Nephron progenitor cell (in vitro differentiated cells): ENCODE results near the gene ARID1B.
A peak's percentile ranks its signal among the peaks of the same experiment; 100 is the strongest.

Experiments
- DNase-seq: peaks from one replicate; pipeline ENCODE4 v3.0.0; 2021
- H3K27ac Mint-ChIP-seq: 2 replicates; pipeline ENCODE4 v1.8.0; 2021; ENCODE audit warnings: mild to moderate bottlenecking, moderate library complexity, mixed read lengths
- H3K27me3 Mint-ChIP-seq: 2 replicates; pipeline ENCODE4 v1.8.0; 2021; ENCODE audit warnings: mild to moderate bottlenecking, low read depth, mixed read lengths; ENCODE audit not compliant: poor library complexity
- H3K36me3 Mint-ChIP-seq: 2 replicates; pipeline ENCODE4 v1.8.0; 2021; ENCODE audit warnings: low read depth, mixed read lengths
- H3K4me1 Mint-ChIP-seq: 2 replicates; pipeline ENCODE4 v1.8.0; 2021; ENCODE audit warnings: mixed read lengths
- H3K4me3 Mint-ChIP-seq: 2 replicates; pipeline ENCODE4 v1.8.0; 2021; ENCODE audit warnings: mild to moderate bottlenecking, moderate library complexity, mixed read lengths
- H3K9me3 Mint-ChIP-seq: 2 replicates; pipeline ENCODE4 v1.8.0; 2021; ENCODE audit warnings: mild to moderate bottlenecking, moderate library complexity, mixed read lengths
- TF ChIP-seq, protein P1 (sequence below): fragments of 200-600 bp; sonication (generic); IDR thresholded peaks from 2 replicates; pipeline ENCODE4 v1.5.0; 2021; ENCODE audit warnings: antibody characterized with exemption

The ARID1B gene

DNA sequence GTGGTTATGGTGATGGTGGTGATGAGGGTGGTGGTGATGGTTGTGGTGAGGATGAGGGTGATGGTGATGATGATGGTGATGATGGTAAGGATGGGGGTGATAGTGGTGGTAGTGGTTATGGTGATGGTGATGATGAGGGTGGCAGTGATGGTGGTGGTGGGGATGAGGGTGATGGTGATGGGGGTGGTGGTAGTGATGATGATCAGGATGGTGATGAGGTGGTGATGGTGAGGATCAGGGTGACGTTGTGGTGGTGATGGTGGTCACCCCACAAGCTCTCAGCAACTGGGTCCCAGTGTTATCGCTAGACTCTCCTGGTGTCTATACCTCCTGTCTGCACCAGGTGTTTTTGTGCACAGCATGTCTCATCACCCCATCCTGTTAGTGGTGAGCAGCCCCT is 461.2 kb downstream of the ARID1B start:
- H3K9me3 Mint-ChIP-seq: peaks cover 7% of the 10 kb centered on the region
- H3K36me3 Mint-ChIP-seq: no peaks in the 10 kb centered on the region
- TF ChIP-seq, protein P1, sequence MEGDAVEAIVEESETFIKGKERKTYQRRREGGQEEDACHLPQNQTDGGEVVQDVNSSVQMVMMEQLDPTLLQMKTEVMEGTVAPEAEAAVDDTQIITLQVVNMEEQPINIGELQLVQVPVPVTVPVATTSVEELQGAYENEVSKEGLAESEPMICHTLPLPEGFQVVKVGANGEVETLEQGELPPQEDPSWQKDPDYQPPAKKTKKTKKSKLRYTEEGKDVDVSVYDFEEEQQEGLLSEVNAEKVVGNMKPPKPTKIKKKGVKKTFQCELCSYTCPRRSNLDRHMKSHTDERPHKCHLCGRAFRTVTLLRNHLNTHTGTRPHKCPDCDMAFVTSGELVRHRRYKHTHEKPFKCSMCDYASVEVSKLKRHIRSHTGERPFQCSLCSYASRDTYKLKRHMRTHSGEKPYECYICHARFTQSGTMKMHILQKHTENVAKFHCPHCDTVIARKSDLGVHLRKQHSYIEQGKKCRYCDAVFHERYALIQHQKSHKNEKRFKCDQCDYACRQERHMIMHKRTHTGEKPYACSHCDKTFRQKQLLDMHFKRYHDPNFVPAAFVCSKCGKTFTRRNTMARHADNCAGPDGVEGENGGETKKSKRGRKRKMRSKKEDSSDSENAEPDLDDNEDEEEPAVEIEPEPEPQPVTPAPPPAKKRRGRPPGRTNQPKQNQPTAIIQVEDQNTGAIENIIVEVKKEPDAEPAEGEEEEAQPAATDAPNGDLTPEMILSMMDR: no peak
- no peak overlapping the region for H3K27ac Mint-ChIP-seq
- DNase-seq: no peak
- peaks cover 40% of the 10 kb centered on the region for H3K4me1 Mint-ChIP-seq
- H3K27me3 Mint-ChIP-seq: peaks cover 66% of the 10 kb centered on the region
- H3K4me3 Mint-ChIP-seq: no peak overlapping the region

DNA sequence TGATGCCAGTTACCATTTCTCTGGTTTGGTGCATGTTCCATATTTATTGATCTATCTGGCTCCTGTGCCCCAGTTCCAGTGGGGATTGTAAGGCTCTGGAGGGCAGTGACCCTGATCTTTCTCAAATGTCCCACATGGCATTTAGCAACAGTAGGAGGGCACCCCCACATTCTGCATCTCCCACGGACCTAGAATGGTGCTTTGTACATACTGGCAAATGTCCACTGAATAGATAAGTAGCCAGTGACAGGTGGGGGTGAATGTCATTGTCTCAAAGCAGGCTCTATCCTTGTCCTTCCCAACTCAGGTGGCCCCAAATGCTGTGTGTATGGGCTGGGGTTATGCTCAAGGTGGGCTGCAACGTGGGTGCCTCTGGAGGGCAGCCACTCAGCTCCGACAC is 462.0 kb downstream of the ARID1B start:
- Mint-ChIP-seq H3K4me1 (peaks cover 41% of the 10 kb centered on the region), H3K36me3 (no peaks in the 10 kb centered on the region), H3K9me3 (peaks cover 11% of the 10 kb centered on the region), H3K27ac (no peak overlapping the region), H3K27me3 (peaks cover 58% of the 10 kb centered on the region), H3K4me3 (no peak overlapping the region)
- no peak for DNase-seq
- TF ChIP-seq, protein P1: no peak

- Mint-ChIP-seq H3K27ac (no peak overlapping the region), H3K27me3 (peaks cover 53% of the 10 kb centered on the region), H3K9me3 (peaks cover 12% of the 10 kb centered on the region), H3K4me1 (peaks cover 44% of the 10 kb centered on the region), H3K4me3 (peak overlapping the region; percentile 29), H3K36me3 (no peaks in the 10 kb centered on the region)
- TF ChIP-seq, protein P1: no peak
- no peak for DNase-seq
Measured at GRCh38 chr6:157239671-157240058, 462.5 kb downstream of the ARID1B start.

DNA sequence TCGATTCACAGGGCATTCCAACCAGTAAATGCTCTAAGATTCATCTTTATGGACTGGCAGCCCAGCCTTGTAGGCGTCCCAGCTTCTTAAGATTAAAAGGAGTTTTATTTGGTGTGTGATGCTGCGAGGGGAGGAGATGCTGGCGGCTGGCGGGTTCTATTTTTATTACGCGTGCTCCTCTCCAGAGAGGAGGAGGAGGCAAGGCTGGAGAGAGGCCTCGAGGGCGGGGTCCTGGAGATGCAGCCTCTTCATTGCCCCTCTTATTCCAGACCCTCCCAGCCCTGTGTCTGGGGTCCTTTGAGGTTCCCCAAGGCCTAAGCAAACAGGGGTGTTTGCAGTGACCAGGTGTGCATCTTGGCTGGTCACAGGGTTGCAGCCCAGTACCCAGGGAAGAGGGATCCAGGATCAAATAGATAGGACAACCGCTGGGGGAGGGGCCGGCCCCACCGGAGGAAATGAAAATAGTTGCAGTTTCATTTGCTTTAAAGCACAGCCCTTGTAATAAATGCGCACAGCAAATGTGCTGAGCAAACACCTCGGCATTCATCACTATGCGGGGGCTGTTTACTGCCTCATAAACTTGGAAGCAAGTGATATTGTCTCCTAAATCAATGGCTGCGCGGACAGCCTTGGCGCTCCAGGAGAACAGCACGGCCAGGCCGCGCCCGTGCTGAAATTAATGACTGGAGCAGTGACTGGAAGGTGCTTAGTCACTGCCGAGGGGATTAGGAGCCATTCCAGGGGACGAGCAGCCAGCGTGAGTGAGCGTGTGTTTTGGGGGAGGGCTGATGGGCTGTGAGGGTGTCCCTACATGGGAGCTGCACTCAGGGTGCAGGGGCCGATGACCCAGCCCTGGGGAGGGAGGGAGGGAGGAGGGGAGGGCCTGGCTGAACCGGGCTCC is 463.1 kb downstream of the ARID1B start:
- peaks cover 45% of the 10 kb centered on the region for H3K4me1 Mint-ChIP-seq
- peaks cover 48% of the 10 kb centered on the region for H3K27me3 Mint-ChIP-seq
- TF ChIP-seq, protein P1: no peak
- no peaks in the 10 kb centered on the region for H3K36me3 Mint-ChIP-seq
- H3K9me3 Mint-ChIP-seq: peaks cover 9% of the 10 kb centered on the region
- DNase-seq: peak; percentile 49
- no peak overlapping the region for H3K27ac Mint-ChIP-seq
- peak overlapping the region; percentile 29 for H3K4me3 Mint-ChIP-seq

- Mint-ChIP-seq H3K36me3 (no peaks in the 10 kb centered on the region), H3K27ac (no peak overlapping the region), H3K9me3 (peaks cover 9% of the 10 kb centered on the region), H3K4me3 (no peak overlapping the region), H3K27me3 (peaks cover 43% of the 10 kb centered on the region), H3K4me1 (peaks cover 45% of the 10 kb centered on the region)
- TF ChIP-seq, protein P1: no peak
- no peak for DNase-seq
Measured at GRCh38 chr6:157240960-157241311, 463.8 kb downstream of the ARID1B start.

DNA sequence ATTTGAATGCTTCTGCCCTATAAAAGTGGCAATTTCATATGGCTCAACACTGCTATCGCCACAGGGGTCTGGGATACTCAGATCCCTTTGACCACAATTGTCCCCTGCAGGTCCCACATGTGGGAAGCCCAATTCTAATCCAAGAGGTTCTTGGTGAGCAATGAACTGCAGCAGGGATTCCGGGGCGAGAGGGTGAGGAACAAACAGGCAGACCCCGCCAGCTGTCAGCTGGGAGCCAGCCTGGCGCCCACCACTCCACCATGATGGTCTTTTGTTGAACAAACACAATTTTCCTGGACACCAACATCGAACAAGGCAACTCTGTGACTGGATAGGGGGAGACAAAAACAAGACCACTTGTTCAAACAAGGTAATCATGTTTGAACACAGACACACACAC is 465.6 kb downstream of the ARID1B start:
- no peak overlapping the region for H3K27ac Mint-ChIP-seq
- H3K4me3 Mint-ChIP-seq: no peak overlapping the region
- no peaks in the 10 kb centered on the region for H3K36me3 Mint-ChIP-seq
- H3K9me3 Mint-ChIP-seq: peaks cover 18% of the 10 kb centered on the region
- DNase-seq: no peak
- TF ChIP-seq, protein P1: no peak
- H3K4me1 Mint-ChIP-seq: peaks cover 46% of the 10 kb centered on the region
- H3K27me3 Mint-ChIP-seq: peaks cover 31% of the 10 kb centered on the region
